Measurements from ENCODE around the gene ING1.

Gene ING1

GRCh38 chr13:110767476-110767875 lies 54.0 kb downstream of the ING1 start:
- peaks cover 6% of the 10 kb centered on the region for H3K9me3 Mint-ChIP-seq
- no peak overlapping the region for H3K27ac Mint-ChIP-seq
- H3K36me3 Mint-ChIP-seq (ENCODE audit: low read depth): no peaks in the 10 kb centered on the region
- no peak overlapping the region for H3K4me3 Mint-ChIP-seq
- H3K4me1 Mint-ChIP-seq (ENCODE audit: low read depth): no peaks in the 10 kb centered on the region
- peaks cover 17% of the 10 kb centered on the region for H3K27me3 Mint-ChIP-seq

- Mint-ChIP-seq H3K4me3 (no peak overlapping the region), H3K4me1 (ENCODE audit: low read depth) (no peaks in the 10 kb centered on the region), H3K27ac (no peak overlapping the region), H3K9me3 (no peaks in the 10 kb centered on the region), H3K36me3 (ENCODE audit: low read depth) (no peaks in the 10 kb centered on the region), H3K27me3 (peaks cover 13% of the 10 kb centered on the region)
Measured at GRCh38 chr13:110769097-110769496, 55.6 kb downstream of the ING1 start.

GRCh38 chr13:110770678-110771077 lies 57.2 kb downstream of the ING1 start:
- Mint-ChIP-seq H3K9me3 (no peaks in the 10 kb centered on the region), H3K27me3 (peaks cover 17% of the 10 kb centered on the region)

GRCh38 chr13:110771194-110771593 lies 57.7 kb downstream of the ING1 start:
- H3K4me1 Mint-ChIP-seq (ENCODE audit: low read depth): no peaks in the 10 kb centered on the region
- H3K9me3 Mint-ChIP-seq: no peaks in the 10 kb centered on the region
- H3K4me3 Mint-ChIP-seq: no peak overlapping the region
- no peaks in the 10 kb centered on the region for H3K36me3 Mint-ChIP-seq (ENCODE audit: low read depth)
- no peak overlapping the region for H3K27ac Mint-ChIP-seq
- H3K27me3 Mint-ChIP-seq: peaks cover 17% of the 10 kb centered on the region

More at GRCh38 chr13:110770678-110771077, 57.2 kb downstream of the ING1 start:
- Mint-ChIP-seq H3K36me3 (ENCODE audit: low read depth) (no peaks in the 10 kb centered on the region), H3K4me1 (ENCODE audit: low read depth) (no peaks in the 10 kb centered on the region), H3K27ac (no peak overlapping the region), H3K4me3 (no peak overlapping the region)

- no peaks in the 10 kb centered on the region for H3K4me1 Mint-ChIP-seq (ENCODE audit: low read depth)
- H3K4me3 Mint-ChIP-seq: no peak overlapping the region
- peaks cover 21% of the 10 kb centered on the region for H3K27me3 Mint-ChIP-seq
- H3K27ac Mint-ChIP-seq: no peak overlapping the region
- no peaks in the 10 kb centered on the region for H3K36me3 Mint-ChIP-seq (ENCODE audit: low read depth)
- no peaks in the 10 kb centered on the region for H3K9me3 Mint-ChIP-seq
Measured at GRCh38 chr13:110772091-110772984, 58.8 kb downstream of the ING1 start.
